A549 (cell line): ENCODE data around the gene CRB2.

ENCODE experiments used
- GATA3 ChIP-seq: IDR thresholded peaks from 2 replicates; pipeline ENCODE4 v1.6.1; 2012; ENCODE audit warnings: borderline replicate concordance
- KDM1A ChIP-seq: fragments of 200-600 bp; sonication (generic); IDR thresholded peaks from 2 replicates; pipeline ENCODE4 v1.6.1; 2016; ENCODE audit warnings: low read depth, mild to moderate bottlenecking
- KDM5A ChIP-seq: fragments of 200-600 bp; sonication (generic); IDR thresholded peaks from 2 replicates; pipeline ENCODE4 v1.6.1; 2016; ENCODE audit warnings: antibody characterized with exemption, mild to moderate bottlenecking
- MAFK ChIP-seq: fragments of 450-650 bp; IDR thresholded peaks from 2 replicates; pipeline ENCODE4 v1.6.1; 2014; ENCODE audit not compliant: partially characterized antibody
- POLR2A ChIP-seq: IDR thresholded peaks from 2 replicates; pipeline ENCODE4 v1.6.1; 2012; ENCODE audit warnings: mild to moderate bottlenecking, low read length
- POLR2AphosphoS2 ChIP-seq: conservative IDR thresholded peaks from 2 replicates; pipeline ENCODE4 v1.6.1; 2012; ENCODE audit warnings: low read length, improper control_type of control experiment, inconsistent platforms
- TFCP2L1 ChIP-seq: fragments of 250-450 bp; sonication (Bioruptor Pico); IDR thresholded peaks from 2 replicates; pipeline ENCODE4 v1.5.0; 2021; ENCODE audit warnings: mild to moderate bottlenecking
- TF ChIP-seq, protein P1 (sequence below): fragments of 450-650 bp; IDR thresholded peaks from 2 replicates; pipeline ENCODE4 v1.6.1; 2014; ENCODE audit warnings: antibody characterized with exemption
- TF ChIP-seq, protein P2 (sequence below): fragments of >200 bp; sonication (Bioruptor Twin); formaldehyde crosslinking; IDR thresholded peaks from 3 replicates; pipeline ENCODE4 v1.5.1; 2016

DNA sequence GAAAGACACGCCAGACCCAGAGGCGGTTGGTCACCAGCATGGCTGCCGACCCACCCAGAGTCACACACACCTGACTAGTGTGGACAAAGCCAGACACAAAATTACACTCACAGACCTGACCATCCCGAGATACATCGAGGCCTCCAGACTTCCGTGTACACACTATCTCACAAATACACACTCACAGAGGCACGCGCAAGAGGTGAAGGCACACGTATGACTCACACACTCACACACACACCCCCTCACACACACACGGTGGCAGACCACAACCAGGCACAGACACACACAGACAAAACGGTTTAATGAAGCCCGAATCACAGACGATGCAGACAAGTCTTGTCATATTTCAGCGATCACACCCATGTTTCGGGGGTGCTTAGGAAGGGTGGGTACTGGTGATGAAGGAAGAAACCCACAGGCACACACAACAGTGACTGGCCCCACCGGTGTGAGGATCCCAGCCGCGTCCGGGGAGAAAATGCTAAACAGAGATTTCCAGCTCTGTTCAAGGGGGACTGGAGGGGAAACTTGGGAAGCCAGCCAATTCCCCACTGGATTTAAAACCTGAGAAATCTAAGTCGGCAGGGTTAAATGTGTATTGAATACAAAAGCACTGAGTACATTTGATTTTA is 51.3 kb downstream of the CRB2 start:
- TF ChIP-seq MAFK = no peak
- TF ChIP-seq, protein P1, sequence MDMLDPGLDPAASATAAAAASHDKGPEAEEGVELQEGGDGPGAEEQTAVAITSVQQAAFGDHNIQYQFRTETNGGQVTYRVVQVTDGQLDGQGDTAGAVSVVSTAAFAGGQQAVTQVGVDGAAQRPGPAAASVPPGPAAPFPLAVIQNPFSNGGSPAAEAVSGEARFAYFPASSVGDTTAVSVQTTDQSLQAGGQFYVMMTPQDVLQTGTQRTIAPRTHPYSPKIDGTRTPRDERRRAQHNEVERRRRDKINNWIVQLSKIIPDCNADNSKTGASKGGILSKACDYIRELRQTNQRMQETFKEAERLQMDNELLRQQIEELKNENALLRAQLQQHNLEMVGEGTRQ = no peak
- TF ChIP-seq POLR2A = no peak
- TF ChIP-seq, protein P2, sequence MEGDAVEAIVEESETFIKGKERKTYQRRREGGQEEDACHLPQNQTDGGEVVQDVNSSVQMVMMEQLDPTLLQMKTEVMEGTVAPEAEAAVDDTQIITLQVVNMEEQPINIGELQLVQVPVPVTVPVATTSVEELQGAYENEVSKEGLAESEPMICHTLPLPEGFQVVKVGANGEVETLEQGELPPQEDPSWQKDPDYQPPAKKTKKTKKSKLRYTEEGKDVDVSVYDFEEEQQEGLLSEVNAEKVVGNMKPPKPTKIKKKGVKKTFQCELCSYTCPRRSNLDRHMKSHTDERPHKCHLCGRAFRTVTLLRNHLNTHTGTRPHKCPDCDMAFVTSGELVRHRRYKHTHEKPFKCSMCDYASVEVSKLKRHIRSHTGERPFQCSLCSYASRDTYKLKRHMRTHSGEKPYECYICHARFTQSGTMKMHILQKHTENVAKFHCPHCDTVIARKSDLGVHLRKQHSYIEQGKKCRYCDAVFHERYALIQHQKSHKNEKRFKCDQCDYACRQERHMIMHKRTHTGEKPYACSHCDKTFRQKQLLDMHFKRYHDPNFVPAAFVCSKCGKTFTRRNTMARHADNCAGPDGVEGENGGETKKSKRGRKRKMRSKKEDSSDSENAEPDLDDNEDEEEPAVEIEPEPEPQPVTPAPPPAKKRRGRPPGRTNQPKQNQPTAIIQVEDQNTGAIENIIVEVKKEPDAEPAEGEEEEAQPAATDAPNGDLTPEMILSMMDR = no peak
- no peak for TF ChIP-seq KDM5A
- TF ChIP-seq TFCP2L1 (CRISPR knock-in tag) = no peak
- TF ChIP-seq POLR2AphosphoS2 = no peak
- TF ChIP-seq GATA3 = no peak
- TF ChIP-seq KDM1A = no peak
